GM21619 (cell line): Measurements from ENCODE around the gene CYP24A1.

Experiments
- ATAC-seq: cut with Tn5 transposase; IDR thresholded peaks from one replicate; pipeline ENCODE4 v1.9.1; 2021; ENCODE audit not compliant: unreplicated experiment

The CYP24A1 gene

DNA sequence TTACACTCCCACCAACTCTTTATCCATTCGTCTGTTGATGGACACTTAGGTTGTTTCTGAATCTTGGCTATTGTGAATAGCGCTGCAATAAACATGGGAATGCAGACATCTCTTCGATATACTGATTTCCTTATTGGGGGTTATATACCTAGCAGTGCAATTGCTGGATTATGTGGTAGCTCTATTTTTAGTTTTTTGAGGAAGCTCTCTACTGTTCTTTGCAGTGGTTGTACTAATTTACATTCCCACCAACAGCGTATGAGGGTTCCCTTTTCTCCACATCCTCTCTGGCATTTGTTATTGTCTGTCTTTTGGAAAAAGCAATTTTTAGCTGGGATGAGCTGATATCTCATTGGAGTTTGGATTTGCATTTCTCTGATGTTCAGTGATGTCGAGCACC, 29.5 kb upstream of the CYP24A1 start:
- no peak for ATAC-seq

DNA sequence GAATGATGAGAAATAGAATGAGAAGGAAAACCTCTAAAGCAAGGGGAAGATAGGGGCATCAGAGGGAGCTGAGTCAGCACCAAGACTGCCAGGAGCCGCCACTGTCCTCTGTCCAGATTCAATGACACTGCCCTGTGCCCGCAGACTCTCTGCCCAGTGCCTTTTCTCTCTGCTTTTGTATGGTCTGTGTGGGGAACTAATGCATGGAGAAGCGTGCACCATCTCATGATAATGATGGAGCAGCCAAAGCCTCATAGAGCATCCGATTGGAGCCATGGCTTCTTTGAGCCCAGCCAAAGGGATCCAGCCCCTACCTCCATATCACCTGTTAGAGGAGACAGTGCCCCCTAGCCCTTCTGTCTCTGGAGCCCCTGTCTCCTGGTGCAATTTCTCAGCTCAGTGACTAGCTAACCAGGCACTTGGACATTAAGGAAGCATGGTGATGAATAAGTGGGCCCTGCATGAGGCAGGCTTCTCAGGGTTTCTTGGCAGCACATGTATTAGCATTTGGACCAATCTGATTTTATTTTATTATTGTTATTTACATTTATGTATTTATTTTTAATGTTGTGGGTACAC, 27.6 kb upstream of the CYP24A1 start:
- ATAC-seq, result no peak

DNA sequence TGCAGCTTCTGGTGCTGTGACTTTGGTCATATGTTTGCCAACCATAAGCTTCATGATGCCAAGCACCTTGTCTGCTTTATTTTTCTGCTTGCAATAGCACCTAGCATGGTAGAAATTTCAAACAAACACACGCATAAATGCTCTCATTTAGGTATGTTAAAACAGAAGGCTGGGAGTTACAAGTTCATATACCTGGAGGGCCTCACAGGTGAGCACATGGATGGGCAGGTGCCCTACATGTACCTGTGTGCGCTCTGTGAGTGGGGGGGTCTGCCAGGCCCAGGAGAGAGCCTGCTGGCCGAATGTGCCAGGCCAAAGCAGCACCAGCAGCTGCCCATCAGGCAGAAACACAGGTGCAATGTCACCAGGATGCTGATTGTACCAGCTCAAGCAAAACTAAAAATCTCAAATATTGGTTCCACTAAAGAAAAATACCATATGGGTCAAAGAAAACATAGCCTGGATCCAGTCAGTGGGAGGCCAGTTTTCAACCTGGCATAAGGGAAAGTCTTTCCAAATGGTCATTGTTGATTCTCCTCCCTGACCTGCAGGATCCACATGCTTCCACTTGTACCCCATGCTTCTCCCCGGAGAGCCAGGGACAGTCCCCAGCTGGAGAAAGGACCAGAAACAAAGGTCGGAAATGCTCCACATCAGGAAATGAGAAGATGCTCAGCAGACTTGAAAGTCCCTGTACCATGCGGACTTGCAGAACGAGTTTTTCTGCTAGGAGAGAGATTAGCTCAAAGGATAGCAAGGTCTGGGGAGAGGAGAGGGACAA, 26.9 kb upstream of the CYP24A1 start:
- no peak for ATAC-seq

DNA sequence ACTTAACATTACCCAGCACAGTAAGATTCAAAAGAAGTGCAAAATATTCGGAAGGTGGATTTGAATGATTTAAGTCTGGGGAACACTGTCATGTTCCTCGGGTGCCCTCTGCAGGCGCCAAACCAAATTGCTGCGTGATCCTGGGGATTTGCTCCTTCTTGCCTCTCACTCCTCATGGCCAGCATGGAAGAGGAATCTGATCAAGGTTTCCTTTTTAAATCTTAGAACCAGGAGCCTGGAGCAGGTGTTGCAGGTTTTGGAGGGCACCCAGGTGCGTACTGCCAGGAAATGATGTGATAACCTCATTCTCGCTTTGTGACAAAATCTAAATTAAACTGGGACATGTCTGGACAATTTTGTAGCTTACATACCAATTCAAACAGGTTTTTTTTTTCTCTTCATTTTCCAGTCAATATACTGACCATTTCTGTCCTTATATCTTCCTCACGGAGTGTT, 26.0 kb upstream of the CYP24A1 start:
- ATAC-seq, result no peak

DNA sequence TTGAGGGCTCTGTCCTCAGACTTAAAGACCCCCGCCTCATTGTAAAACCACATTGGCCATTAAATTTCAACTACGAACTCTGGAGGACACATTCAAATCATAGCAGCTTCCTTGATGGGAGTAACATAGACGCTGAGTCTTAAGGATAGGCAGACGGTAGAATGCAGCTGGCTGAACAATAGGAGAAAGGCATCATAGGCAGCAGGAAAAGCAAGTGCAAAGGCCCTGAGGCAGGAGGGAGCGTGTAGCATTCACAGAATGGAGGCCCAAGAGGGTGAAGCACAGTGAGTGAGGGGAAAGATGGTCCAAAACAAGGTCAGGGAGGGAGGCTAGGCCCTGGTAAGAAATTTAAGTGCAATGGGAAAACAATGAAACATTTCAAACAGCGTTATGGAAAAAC, 25.5 kb upstream of the CYP24A1 start:
- no peak for ATAC-seq

DNA sequence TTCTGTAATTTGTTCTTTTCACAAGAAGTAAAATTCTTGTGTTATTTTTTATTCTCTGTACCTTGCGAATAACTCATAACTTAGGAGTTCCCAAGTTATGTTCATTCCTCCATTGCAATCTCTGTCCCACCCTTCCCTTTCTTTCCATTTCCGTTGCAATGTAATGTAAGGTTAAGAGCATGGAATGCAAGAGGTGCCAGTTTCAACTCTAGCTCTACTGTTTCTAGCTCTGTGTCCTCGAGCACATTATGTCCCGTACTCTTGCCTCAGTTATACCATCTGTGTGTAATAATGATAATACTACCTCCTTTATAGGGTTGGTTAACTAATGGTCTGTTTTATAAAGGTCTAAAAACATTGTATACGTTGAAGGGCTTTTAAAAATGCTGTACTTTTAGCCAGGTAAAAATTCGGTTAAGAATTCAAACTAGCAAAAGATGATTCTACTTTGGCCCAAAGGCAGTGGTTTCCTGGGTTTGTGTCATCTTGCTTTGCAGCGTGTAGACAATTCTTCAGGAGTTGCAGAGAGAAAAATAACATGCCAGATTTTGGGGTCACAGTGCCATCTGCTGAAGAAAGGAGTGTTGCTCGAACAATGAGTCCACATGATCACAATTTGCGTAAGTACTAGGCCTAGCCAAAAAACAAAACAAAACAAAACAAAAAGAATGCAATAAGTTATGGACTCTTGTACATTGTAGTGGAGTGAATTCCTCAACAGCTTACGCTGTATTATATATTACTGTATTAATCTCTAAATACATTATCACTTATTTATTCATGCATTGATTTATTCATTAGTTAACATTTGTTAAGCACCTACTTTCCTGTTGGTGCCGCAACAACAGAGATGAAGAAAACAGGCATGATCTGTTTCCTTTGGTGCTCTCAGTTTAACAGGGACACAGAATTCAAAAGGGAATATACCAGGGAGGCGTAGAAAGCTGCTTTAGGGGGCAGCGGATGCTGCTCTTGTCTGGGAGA, 24.1 kb upstream of the CYP24A1 start:
- ATAC-seq, result no peak

DNA sequence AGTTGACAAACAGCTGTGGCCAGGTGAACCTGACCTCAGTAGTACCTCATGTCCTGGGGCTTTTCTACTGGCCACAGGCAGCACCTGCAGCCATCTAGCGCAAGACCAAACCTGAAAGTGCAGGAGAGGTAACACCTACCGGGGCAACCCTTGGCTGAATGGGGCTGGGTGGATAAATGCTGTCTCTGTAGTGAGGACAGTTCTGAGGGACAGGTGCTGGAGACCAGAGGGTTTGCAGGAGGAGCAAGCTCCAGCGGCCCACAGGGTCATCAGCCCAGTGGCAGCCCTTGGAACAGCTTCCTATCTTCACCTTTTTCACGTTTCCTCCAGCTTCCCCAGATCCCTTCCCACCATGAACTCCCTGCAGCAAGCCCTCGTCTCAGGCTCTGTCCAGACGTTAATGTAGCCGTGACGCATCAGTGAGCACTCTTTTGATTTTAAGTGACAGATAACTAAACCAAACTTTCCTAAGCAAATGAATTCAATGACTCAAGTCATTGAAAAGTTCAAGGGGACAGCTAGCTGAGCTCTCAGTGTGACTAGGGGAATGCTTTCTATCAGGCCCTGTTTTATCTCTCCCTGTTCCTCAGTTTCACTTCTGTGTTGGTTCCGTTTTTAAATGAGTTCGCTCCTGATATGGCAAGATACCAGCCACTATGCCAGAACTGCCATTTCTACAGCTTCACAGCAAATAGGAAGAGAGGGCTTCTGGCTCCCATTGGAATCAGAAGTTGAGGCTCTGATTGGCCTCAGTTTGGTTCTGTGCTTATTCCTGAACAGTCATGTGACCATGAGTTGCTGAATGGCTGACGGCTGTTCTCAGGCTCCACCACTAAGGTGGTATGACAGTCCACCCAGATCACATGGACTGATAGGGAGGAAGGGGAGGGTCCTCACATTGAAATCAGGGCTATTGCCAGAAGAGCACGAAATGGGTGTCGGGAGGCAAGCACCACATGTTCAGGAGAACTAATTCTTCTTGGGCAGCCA, 22.0 kb upstream of the CYP24A1 start:
- no peak for ATAC-seq

DNA sequence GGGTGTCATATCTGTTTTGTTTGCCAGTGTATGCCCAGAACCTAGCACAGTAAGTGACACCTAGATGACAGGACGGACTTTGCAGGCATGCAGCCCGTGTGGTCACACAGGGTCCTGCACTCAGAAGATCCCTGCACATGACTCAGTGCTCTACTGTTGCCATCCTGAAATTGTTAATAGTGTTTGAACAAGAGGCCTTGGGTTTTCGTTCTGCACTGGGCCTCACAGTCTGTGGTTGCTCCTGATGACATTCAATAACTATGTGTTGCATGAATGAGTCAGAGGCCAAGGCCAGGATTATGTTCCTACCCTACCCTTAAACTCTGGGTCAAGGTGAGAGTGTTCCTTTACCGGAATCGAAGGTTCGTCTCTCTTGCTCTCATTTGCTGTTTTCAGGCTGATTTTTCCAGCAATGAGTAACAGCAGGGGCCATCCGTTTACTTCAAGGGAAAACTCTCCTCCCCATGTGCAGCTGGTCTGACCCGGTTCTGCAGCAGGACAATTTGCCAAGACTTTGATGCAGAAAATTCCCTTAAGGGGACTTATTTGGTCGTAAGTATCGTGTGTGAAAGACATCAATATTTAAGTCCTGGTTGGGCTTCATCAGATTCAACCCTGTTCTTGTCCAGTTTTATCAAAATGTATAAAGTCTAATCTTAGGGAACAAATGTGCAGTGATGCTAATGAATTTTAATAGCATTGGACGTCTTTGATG, 21.1 kb upstream of the CYP24A1 start:
- ATAC-seq, result no peak

DNA sequence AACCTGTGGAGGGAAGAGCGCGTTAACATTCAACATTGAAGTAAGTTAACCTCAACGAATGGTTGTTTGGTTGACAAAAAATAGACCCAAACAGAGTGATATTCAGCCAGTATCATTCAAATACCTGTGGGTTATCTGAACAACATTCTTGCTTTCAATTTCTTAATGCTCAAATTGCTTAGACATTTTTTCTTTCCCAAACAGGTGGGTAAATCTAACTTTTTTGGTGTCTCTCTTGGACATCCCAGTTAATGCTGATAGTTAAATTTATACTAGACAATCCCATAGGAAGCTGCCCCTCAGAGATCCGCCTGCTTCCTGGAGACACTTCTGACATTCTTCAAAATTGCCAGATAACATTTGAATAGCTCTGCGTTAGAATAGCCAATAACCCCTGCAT, 20.0 kb upstream of the CYP24A1 start:
- no peak for ATAC-seq

DNA sequence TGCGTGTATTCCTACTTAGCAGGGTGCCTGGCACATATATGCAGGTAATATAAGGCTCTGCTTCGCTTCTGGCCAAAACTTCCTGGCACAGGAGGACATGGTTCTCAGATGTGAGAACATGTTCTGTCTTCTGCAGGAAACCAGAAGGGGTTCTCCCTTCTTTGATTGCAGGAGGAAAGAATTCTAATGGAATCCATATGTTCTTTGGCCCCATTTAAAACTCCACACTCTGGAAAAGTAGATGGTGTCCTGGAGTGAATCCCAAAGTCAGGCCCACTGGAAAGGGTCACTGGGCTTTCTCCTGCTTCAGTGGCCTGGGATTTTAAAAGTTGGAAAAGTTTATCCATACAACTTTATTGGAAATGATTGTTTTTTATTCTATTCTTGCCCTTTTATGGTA, 16.4 kb upstream of the CYP24A1 start:
- no peak for ATAC-seq

DNA sequence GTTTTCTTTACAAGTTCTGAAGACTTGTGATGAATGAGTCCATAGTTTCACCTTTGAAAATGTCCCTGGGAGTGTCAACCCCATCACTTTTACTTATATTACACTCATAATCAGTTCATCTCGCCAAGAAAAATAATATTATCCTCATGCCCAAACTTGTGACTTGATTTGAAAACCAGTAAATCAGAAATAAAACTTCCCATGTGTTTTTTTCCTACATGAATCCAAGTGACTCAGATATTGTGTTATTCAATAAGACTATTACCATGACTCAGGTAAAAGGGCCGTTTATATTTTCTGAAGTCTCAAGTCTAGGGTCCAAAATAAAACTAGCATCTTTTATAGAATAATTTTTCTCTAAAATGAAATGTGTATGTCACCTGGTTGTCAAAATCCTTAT, 15.8 kb upstream of the CYP24A1 start:
- no peak for ATAC-seq

DNA sequence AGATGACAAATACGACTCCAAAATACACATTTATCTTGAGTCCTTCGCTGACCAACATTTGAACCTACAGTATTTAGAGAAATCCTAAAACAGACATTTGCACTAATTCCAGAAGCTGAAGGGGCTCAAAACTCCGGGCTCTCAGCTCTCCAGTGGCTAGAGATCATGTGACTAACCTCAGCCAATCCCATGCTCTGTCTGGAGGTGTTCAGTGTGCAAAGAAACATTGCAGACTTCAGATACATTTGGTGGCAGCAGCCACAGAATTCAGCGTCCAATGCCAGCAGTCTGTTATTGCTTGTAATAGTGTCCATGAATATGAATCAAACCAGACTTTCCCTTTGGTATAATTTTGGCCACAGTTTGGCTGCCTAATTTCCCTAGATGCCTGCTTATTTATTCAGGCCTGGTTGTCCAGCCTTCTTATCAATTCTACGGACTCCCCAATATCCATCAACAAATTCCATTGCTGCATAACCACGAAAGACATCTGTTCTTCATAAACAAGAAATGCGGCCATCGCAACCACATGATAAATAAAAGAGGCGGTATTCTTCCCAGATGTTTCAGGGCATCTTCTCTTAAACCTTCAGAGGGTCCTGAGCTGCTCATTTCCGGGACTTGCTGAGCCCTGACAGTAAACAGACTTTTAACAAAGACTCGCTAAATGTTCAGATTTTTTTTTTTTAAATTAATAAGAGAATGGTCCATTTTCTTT, 14.5 kb upstream of the CYP24A1 start:
- ATAC-seq, result no peak

DNA sequence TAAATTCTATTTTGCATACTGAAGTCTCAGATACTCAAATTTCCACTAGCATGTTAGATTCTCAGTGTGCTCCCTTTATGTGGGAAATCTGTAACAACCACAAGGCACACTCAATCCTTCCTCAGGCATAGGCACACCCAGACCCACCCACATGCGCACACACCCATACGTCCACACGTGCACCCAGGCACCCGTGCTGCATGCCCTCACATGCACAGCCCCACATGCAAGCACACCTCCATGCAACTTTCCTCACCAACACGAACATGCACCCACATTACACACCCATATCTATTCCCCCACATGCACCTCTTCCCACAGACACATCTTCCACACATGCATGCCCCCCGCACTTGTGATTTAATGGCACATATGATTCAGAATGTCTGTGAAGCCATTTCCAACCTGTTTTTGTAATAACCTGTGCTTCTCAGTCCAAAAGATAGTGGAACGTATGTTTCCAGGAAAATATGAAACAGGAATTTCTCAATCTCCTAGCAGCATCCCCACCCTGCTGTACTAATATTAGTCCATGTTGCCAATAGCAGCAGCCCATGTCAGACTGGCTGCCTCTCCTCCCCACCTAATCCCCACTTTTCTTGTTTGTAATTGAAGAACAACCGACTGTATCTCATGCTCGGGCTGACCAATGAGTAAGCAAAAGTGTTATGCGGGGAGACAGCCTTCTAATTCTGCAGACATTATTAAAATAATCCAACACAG, 11.3 kb upstream of the CYP24A1 start:
- no peak for ATAC-seq

DNA sequence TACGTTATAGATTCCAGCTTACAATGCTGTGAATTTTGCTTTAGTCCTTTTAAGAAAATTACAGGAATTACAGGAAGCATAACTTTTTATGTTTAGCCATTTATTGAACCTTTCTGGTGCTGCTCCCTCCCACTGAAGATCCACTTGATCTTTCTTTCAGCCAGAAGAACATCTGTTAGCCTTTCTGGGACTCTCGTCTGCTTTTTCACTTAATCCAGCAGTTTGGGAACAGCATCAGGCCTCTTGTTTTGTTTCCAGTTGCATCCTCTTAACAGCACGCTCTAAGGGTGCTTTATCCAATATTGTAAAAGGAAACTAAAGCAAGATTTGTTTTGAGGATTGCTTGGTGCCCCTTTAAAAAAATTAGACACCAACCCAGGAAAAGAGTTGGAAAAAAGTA, 10.3 kb upstream of the CYP24A1 start:
- no peak for ATAC-seq

DNA sequence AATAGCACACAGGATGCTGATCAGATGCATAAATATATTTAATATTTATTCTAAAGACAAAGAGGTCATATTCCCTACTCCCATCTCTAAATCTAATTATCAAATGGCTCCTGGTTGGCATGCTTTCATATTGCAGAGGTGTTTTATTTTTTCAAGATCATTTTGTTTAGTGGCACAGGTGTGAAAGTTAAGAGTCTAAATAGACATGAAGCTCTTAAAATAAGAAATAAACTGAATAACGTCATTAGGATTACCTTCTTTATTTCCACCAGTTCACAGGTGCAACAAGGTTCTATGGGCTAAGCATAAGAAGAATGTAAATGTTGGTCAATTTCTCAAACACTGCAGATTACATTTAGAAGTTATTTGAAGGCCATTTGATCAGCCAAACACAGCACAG, 7.1 kb upstream of the CYP24A1 start:
- ATAC-seq, result no peak

DNA sequence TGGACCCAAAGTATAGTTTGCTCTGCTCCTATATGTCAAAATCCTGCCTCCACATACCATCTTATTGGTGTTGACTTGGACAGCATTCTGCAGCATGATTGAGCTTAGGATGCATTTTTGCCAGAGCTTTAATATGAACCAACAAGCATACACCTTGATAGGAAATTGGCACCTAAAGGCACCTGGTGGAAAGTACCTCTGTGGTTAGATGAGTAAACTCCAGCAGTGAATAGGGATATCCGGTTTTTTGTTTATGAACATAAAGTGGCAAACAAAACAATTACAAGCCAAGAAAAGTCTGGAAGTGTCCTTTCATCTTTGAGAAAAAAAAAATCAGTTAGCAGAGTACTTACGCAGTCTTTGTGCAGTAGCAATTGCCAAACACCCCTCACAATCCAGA, 6.2 kb upstream of the CYP24A1 start:
- ATAC-seq, result no peak

DNA sequence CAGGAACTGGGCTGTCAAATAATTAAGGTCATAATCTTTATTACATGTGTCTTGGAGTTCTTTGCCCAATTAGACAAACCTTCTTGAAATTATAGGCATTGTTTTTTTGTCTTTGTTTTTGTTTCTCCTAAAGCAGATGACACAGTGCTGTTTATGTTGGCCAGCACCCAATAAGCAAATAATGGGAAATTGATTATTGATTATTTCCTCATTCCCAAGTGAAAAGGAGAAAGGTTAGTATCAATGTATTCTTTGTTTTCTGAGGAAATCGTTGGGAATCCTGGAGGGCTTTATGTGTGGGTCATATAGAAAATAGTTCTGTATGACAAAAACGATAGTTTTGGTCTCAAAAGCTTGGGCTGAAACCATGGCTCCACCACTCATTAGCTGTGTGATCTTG, 4.5 kb upstream of the CYP24A1 start:
- ATAC-seq, result no peak

DNA sequence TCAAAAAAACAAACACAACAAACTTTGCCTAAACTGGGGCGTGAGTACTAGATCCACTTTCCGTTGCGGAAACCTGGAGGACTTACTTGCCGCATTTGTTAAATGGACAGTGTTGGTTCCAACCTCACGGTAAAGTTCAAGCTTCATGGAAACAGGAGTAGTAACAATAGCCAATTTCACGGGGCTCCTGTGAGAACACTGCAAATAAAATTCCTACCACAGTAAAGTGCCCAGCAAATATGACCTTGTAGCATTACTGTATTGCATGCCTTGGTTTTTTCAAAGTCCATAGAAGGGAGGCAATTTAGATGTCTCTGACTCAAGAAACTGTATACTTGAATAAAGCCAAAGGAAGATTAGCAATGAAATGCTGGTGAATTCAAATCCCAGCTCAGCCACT, 3.6 kb upstream of the CYP24A1 start:
- ATAC-seq, result no peak

DNA sequence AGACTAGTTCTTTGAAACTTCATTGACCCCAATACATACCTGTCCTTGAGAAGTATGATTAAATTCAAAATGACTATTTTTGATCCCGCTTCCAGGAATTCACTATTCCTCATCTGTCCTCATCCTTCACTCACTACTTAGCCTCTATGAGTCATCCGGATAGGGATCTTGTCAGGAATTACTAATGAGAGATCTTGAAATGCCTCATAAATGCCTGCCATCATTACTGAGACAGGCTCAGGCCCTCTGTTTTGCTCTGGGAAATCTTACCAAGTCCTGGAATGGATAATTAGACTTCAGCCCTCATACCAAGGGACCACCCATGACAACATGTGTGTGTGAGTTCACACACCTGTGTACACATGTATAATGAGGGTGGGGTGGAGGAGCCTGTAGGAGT, 2.8 kb upstream of the CYP24A1 start:
- ATAC-seq, result no peak
